Right lobe of liver (tissue), 4 donors: Measurements from ENCODE around the gene BLTP3A.

ENCODE experiments used
- POLR2A ChIP-seq: fragments of 450-650 bp; IDR thresholded peaks from one replicate; pipeline ENCODE4 v1.6.1; 2017; ENCODE audit warnings: antibody characterized with exemption, mild to moderate bottlenecking
- TF ChIP-seq, protein P1 (sequence below), 4 donors: fragments of 200-600 bp in 3 of 4; fragments of 450-650 bp in 1 of 4; IDR thresholded peaks; one replicate each; pipeline versions ENCODE4 v1.5.1 to v1.8.0; 2016 to 2022; ENCODE audit warnings: antibody characterized with exemption in 4 of 4, mild to moderate bottlenecking in 2 of 4
- donor health status: DM: no; HTN: no; CAD: no.
- donor health status: DM: no; HTN: no; CAD: no.
- donor health status: DM: no; HTN: yes; CAD: no.

DNA sequence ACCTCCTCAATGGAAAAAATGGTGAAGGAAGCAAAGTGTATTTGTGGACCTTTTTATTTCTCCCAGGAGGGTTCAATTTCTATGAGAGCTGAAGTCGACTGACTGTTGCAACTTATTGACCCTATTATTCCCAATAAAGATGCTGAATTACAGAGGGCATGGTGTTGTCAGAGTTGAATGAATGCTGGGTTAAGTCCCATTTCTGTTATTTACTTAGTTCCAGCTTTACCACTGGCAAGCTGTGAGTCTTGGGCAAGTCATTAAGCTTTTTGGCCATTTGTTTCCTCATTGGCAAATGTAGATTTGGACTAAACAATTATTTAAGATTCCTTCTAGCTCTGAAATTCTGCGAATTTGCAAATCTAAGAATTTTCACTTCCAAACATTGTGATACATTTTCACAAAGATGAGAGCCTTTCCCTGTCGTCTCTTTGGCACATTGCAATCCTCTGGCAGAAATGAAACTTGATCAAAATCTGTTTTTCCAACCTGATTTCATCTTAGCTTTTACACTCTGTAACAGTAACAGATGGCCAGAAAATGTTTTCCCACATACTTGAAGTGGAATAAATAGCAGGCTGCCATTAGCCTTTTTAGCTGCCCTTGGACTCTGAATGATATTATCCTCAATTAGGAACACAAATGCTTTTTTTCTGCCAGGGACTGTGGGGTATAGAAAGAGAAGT, 21.3 kb downstream of the BLTP3A start:
- TF ChIP-seq, protein P1, sequence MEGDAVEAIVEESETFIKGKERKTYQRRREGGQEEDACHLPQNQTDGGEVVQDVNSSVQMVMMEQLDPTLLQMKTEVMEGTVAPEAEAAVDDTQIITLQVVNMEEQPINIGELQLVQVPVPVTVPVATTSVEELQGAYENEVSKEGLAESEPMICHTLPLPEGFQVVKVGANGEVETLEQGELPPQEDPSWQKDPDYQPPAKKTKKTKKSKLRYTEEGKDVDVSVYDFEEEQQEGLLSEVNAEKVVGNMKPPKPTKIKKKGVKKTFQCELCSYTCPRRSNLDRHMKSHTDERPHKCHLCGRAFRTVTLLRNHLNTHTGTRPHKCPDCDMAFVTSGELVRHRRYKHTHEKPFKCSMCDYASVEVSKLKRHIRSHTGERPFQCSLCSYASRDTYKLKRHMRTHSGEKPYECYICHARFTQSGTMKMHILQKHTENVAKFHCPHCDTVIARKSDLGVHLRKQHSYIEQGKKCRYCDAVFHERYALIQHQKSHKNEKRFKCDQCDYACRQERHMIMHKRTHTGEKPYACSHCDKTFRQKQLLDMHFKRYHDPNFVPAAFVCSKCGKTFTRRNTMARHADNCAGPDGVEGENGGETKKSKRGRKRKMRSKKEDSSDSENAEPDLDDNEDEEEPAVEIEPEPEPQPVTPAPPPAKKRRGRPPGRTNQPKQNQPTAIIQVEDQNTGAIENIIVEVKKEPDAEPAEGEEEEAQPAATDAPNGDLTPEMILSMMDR (IDR thresholded peaks at IDR 0.05) = no peak
- TF ChIP-seq POLR2A = no peak
